ENCODE results near the gene ZBTB7C. TPM values are rescaled to one million over a fixed set of nuclear protein-coding genes. Genes with fewer than 3 reads are reported as not detected.

The ZBTB7C gene
- total RNA-seq, 1 donor from 2014 or later: 1.2 TPM

DNA sequence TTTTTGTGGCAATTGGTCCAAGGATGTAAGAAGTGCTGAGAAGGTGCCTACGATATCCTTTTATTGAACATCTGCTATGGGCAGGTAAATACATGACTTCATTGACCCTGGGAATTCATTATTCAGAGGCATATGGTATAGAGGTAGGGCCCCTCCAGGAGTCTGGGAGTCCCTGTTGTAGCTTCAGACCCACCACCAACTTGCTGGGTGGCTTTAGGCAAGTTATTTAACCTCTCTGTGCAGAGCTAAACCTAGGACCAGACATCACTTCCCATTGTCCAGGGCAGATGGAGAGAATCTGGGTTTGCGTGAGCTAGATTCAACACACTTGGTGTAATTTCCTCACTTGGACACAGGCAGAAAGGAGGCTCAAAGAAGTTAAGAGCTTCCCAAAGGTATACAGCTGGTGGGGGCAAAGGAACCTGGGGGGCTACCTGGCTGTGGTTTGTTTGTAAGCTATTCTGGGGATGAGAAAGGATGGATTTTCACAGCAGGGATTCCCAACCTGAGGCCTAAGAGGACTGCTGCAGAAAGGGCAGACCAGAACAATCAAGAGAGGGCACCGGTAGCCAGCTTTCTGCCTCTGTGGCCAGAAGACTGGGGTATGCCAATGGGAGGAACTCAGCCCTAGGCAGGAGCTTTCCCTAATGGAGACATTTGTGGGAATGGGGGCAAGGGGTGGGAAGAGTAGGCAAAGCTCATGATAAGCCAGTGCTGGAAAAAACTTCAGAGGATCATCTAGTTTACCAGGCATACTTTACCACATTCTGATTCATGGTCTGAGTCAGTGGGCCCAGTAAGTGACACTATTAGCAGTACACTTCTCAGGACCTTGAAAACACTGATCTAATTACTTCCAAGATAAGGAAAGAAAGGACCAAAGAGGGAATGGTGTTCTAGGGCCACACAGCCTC is 376.1 kb downstream of the ZBTB7C start:
- peak; percentile 16 for DNase-seq (ENCODE audit: low spot score)
- ATAC-seq: no peak

GRCh38 chr18:48031641-48032040 is 377.5 kb downstream of the ZBTB7C start:
- ATAC-seq: no peak
- no peak for DNase-seq (ENCODE audit: low spot score)

- DNase-seq (ENCODE audit: low spot score) (peak; percentile 66), ATAC-seq (peak; percentile 96)
Measured at GRCh38 chr18:48030616-48031480, 378.3 kb downstream of the ZBTB7C start.

- DNase-seq (ENCODE audit: low spot score): no peak
- no peak for ATAC-seq
Measured at GRCh38 chr18:48029296-48029986, 379.7 kb downstream of the ZBTB7C start.

DNA sequence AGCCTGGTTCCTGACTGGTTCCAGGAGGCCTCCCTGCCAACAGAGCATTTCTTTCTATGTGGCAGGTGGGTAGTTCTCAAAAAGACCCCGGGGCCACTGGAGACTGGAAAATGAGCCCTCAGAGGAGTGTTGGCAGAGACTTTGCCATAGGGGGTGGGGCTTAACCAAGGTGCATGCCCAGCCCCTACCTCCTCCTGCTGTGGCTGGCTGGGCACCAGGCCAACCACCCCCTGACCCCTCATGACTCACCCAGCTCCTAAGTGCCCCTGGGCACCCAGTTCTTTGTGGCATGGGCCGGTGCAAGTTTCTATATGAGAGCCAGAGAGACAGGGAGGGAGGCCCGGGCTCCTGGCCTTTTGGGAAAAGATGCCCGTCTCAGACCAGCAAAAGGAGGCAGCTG is 380.5 kb downstream of the ZBTB7C start:
- ATAC-seq (no peak), DNase-seq (ENCODE audit: low spot score) (no peak)

DNA sequence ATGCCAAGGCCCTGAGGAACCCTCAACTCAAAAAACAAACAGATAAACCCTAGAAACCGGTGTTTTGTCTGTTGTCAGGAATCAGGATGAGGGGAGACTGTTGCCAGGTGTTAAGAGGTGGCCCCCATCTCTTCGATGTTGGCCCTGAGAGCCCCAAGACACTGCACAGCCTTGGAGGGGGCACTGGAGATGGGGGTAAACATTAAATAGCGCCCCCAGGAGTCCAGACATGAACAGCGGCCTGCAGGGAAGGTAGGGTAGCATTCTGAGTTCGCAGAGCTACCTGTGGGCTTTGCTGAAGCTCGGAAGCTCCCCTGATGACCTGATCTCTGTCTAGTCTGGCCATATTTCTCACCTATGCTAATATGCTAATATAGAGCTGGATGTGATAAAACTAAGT is 381.1 kb downstream of the ZBTB7C start:
- ATAC-seq (no peak), DNase-seq (ENCODE audit: low spot score) (no peak)

- DNase-seq (ENCODE audit: low spot score) (no peak), ATAC-seq (no peak)
Measured at GRCh38 chr18:48027401-48027963, 381.7 kb downstream of the ZBTB7C start.

- ATAC-seq: no peak
- no peak for DNase-seq (ENCODE audit: low spot score)
Measured at GRCh38 chr18:48026216-48026615, 383.0 kb downstream of the ZBTB7C start.

DNA sequence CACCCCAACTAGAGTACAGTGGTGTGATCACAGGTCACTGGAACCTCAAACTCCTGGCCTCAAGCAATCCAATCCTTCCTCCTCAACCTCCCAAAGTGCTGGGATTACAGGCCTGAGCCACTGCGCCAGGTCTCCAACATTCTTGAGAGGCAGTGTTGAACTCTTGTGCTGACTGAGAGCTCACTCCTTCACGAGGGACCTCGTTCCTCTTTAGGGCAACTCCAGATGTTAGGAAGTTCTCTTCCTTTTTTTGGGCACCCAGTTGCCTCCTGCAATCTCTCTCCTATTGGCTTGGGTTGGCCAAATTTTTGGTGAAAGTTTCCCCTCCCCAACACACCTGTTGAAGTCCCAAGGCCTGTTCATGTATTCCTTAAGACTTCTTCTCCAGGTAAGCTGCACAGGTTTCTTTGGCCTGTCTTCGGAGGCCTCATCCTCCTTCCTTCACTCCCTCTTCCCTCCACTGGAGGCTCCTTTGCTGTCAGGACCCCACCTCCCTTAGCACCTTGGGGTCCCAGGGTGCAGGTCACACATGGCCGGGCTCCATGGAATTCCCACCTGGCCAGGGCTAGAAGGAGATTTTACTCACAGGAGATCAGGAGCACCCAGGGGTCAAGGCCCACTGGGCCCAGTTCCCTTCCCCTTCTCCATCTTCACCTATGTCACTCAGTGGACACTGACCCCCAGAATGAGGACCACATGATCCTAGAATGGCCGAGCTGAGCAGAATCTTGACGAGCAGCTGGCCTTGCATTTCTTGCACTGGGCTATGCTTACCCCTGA is 384.1 kb downstream of the ZBTB7C start:
- DNase-seq (ENCODE audit: low spot score) (no peak), ATAC-seq (no peak)

DNA sequence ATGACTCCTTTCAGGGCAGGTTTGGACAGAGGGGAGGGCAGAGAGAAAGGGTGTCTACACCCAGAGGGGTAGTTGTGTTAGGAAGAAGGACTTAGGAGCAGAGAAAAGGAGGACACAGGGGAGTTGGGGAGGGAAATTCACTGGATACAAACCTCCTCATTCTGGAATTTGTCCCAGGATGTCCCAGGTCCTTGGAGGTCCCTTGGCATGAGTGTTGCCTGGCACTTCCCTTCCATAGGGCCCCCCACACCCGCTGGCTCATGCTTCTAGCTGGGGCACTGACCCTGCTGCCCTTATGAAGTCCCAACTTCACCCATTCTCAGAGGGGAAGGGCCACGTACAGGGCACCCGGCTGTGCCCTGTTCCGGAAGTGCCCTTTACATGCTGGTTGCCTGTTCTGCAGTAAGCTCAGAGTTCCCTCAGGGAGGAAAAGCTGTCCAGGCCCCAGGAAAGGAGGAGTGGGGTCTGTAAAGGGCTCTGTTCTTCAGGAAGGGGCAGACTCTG is 385.1 kb downstream of the ZBTB7C start:
- DNase-seq (ENCODE audit: low spot score) (no peak), ATAC-seq (no peak)

DNA sequence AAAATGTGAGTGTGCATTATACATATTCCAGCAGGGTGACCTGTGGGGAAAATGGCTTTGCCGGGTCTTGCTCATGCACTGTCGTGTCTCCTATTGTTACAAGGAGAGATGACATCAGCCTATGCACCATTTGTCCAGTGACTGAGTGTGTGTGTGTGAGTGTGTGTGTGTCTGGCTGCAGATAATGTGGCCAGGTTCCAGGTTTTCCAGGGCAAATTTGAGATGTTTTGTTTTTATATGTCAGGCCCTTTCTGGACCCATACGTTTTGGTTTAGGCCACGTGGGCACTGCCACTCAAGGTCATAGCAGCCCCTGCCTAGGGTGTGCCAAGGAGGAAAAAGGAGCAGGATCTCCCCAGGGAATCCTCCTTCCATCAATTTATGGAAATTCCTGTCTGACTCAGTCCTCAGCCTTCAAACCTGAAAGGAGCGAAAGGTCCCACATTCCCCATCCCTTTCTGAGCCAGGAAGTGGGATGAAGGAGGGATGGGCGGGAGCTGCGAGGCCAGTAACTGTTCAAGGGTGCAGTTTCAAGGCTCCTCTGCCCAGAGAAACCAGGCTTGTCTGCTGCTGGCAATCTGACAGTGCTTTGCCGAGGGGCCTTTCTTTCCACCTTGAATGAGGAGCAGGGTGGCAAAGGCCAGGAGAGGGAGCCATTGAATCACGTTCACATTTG is 385.7 kb downstream of the ZBTB7C start:
- peak; percentile 62 for ATAC-seq
- no peak for DNase-seq (ENCODE audit: low spot score)

DNA sequence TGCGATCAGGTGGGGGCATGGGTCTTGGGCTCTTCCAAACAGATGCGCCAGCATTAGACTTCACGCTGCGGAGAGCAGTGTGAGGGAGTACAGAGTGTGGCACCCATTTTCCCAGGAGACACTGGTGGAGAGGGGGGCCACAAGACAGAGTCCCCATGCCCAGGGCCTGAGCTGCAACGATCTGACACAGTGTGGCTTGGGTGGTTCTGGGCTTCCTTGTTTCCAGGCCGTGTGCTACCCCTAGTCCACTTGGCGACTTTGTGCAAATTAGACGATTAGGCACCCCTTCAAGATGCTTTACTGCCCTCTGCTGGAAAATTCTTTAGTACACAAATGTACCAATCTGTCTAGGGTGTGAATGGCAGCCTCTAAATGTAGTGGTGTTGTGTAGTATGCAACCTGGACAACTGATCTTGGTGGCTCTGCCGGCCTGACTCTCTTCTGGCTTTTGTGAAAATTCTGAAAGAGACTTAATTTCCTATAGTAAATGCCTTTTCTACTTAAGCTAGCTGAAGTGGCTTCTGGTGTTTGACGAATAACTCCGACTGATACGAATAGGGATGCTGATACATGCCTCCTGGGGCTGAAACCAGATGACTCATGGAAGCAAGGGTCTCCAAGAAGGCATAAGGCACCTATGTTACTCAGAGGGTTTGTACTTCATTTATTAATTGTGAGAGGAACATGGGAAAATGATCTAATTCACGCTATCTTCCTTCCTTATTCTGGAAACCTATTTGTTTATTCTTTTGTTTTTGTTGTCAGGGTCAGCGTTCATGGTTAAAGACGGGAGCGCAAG is 386.5 kb downstream of the ZBTB7C start:
- ATAC-seq (peak; percentile 84), DNase-seq (ENCODE audit: low spot score) (no peak)

DNA sequence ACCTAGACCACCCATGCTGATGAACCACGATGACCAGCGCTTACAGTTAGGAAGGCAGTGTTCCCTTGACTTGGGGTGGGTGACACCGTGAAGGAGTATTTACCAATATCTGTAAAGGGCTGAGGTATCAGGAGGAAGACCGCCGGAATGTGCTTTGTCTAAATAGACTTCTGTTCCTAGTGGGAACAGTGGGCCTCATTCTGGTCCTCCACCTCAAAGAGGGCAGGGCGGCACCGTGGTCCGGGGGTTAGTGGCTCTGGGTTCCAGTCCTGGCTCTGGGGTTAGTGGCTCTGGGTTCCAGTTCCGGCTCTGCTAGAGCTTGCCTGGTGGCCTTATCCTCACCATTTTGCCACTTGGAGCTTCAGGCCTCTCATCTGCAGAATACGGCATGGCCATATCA is 387.2 kb downstream of the ZBTB7C start:
- DNase-seq (ENCODE audit: low spot score) (no peak), ATAC-seq (no peak)

DNA sequence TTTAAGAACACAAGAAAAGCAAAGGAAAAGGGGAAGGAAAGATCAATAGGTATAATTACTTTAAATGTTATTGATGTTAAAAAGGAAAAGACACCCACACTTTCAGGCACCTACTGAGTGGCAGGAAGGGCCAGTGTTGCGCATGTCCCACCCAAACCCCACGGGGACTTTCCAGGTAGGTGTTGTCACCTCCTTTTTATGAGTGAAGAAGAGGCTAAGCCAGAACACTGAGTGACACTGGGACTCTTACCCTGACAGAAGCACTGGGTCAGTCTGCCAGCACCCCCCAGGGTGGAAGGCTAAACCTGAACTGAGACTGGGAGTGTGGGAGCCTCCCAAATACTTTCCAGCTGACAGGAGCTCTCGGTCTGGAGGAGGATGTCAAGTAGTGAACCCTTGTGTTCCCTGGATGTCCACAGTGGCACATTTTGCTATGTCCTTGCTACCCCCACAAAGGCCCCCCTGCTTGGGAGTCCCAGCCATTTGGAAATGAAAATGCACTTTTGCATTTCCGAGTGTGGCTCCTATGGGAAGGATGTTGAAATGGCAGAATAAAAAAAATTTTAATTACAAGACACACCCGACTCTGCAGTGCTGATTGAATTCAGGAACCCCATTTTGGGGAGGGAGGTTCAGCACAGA is 387.8 kb downstream of the ZBTB7C start:
- no peak for ATAC-seq
- no peak for DNase-seq (ENCODE audit: low spot score)

GRCh38 chr18:48020337-48021250 is 388.6 kb downstream of the ZBTB7C start:
- DNase-seq (ENCODE audit: low spot score): no peak

GRCh38 chr18:48019557-48020325 is 389.4 kb downstream of the ZBTB7C start:
- ATAC-seq (no peak), DNase-seq (ENCODE audit: low spot score) (peak; percentile 22)

More at GRCh38 chr18:48020337-48021250, 388.6 kb downstream of the ZBTB7C start:
- no peak for ATAC-seq
